Gastrocnemius medialis (tissue), 4 donors: ENCODE data around the gene MKI67. TPM values are rescaled to one million over a fixed set of nuclear protein-coding genes. Genes with fewer than 3 reads are reported as not detected.

Source experiments
- ATAC-seq, 2 donors: fragments of 150-250 bp; one replicate each; pipeline ENCODE4 v1.9.1; 2016
- DNase-seq, 2 donors: peaks; one replicate each; pipeline ENCODE4 v3.0.0-alpha.2; 2019
- H3K27ac ChIP-seq, 4 donors: fragments of 200-600 bp; sonication (generic); 1 replicate in 1 of 4; 2 replicates in 3 of 4; pipeline ENCODE4 v1.5.1; 2016 to 2018; ENCODE audit warnings: mild to moderate bottlenecking in 2 of 4, moderate library complexity in 1 of 4
- H3K27me3 ChIP-seq, 3 donors: fragments of 200-600 bp; sonication (generic) in 2 of 3; 1 replicate in 1 of 3; 2 replicates in 2 of 3; pipeline versions ENCODE4 v1.5.1 to v1.6.0; 2016 to 2019; ENCODE audit warnings: mild to moderate bottlenecking in 1 of 3, moderate library complexity in 1 of 3
- H3K36me3 ChIP-seq, 2 donors: fragments of 200-600 bp; sonication (generic) in 1 of 2; one replicate each; pipeline ENCODE4 v1.5.1; 2017 to 2018
- H3K4me1 ChIP-seq, 2 donors: fragments of 200-600 bp; sonication (generic) in 1 of 2; one replicate each; pipeline ENCODE4 v1.5.1; 2016 to 2017; ENCODE audit warnings: mild to moderate bottlenecking in 2 of 2
- H3K4me3 ChIP-seq, 4 donors: fragments of 200-600 bp; sonication (generic) in 3 of 4; 1 replicate in 1 of 4; 2 replicates in 3 of 4; pipeline ENCODE4 v1.5.1; 2016 to 2019; ENCODE audit warnings: mild to moderate bottlenecking in 2 of 4
- H3K9me3 ChIP-seq, 3 donors: fragments of 200-600 bp; sonication (generic) in 2 of 3; 1 replicate in 1 of 3; 2 replicates in 2 of 3; pipeline ENCODE4 v1.5.1; 2016 to 2019
- CTCF ChIP-seq, 5 experiments: fragments of 450-650 bp in 3 of 5; fragments of 200-600 bp in 2 of 5; sonication (generic) in 2 of 5; IDR thresholded peaks in 4 of 5; conservative IDR thresholded peaks in 1 of 5; 1 replicate in 4 of 5; 2 replicates in 1 of 5; pipeline ENCODE4 v1.5.1; 2016 to 2019; ENCODE audit warnings: antibody characterized with exemption in 5 of 5, mild to moderate bottlenecking in 3 of 5, moderate library complexity in 3 of 5
- POLR2A ChIP-seq, 2 donors: fragments of 450-650 bp; IDR thresholded peaks; one replicate each; pipeline ENCODE4 v1.6.1; 2017; ENCODE audit warnings: antibody characterized with exemption in 2 of 2, mild to moderate bottlenecking in 2 of 2, moderate library complexity in 2 of 2
- in situ Hi-C, 4 donors: fragments of 200-750 bp; cut with MboI; loops; one replicate each; pipeline versions ENCODE4 v1.15.0 to v1.8.0; 2017; ENCODE audit warnings: low sequenced_read_pairs in 4 of 4
- intact Hi-C: fragments of 100-400 bp; cut with DNase I; formaldehyde crosslinking; loops from one replicate; pipeline ENCODE4 v1.15.1; 2023; ENCODE audit warnings: low total_unique reads
- total RNA-seq, 4 donors: library from RNA; depleted of rRNA; stranded (reverse); fragments of >200 nt; gene quantifications; one replicate each; pipeline versions ENCODE4 v1.1.0 to v1.2.3, GENCODE V29; 2016

MKI67 gene
- total RNA-seq, 4 donors from 2014 or later: 0.25 to 1.4 (median 0.65) TPM; not detected in 1

- no peak for ATAC-seq
- no peak overlapping the region for H3K27ac ChIP-seq
- no peaks in the 10 kb centered on the region for H3K36me3 ChIP-seq
- in situ Hi-C loops: no loop called here
- intact Hi-C loops: no loop called here
- H3K9me3 ChIP-seq: no peaks in the 10 kb centered on the region
- H3K4me1 ChIP-seq: no peaks in the 10 kb centered on the region
- no peak for TF ChIP-seq CTCF (IDR thresholded peaks at IDR 0.05 in 4 of 5, conservative IDR thresholded peaks at IDR 0.05 in 1 of 5)
- TF ChIP-seq POLR2A (IDR thresholded peaks at IDR 0.05): no peak
- H3K4me3 ChIP-seq: no peak overlapping the region
- no peaks in the 10 kb centered on the region for H3K27me3 ChIP-seq
- DNase-seq: no peak
Observed at GRCh38 chr10:128098631-128099030, 27.6 kb downstream of the MKI67 start.

GRCh38 chr10:128097783-128098182 lies 28.4 kb downstream of the MKI67 start:
- in situ Hi-C loops: no loop called here

GRCh38 chr10:128096486-128097199 lies 29.6 kb downstream of the MKI67 start:
- no peak for TF ChIP-seq CTCF (IDR thresholded peaks at IDR 0.05 in 4 of 5, conservative IDR thresholded peaks at IDR 0.05 in 1 of 5)
- TF ChIP-seq POLR2A (IDR thresholded peaks at IDR 0.05): no peak
- H3K4me3 ChIP-seq: no peak overlapping the region
- no peaks in the 10 kb centered on the region for H3K9me3 ChIP-seq
- no peaks in the 10 kb centered on the region for H3K4me1 ChIP-seq
- no peaks in the 10 kb centered on the region for H3K36me3 ChIP-seq
- no peak for DNase-seq
- H3K27me3 ChIP-seq: no peaks in the 10 kb centered on the region
- no peak overlapping the region for H3K27ac ChIP-seq
- in situ Hi-C loops (no loop called here), intact Hi-C loops (no loop called here)
- ATAC-seq: no peak

More at GRCh38 chr10:128097783-128098182, 28.4 kb downstream of the MKI67 start:
- Histone ChIP-seq H3K27ac (no peak overlapping the region), H3K27me3 (no peaks in the 10 kb centered on the region), H3K4me1 (no peaks in the 10 kb centered on the region), H3K9me3 (no peaks in the 10 kb centered on the region), H3K4me3 (no peak overlapping the region), H3K36me3 (no peaks in the 10 kb centered on the region)
- ATAC-seq: no peak
- intact Hi-C loops: no loop called here
- DNase-seq: no peak
- TF ChIP-seq CTCF (IDR thresholded peaks at IDR 0.05 in 4 of 5, conservative IDR thresholded peaks at IDR 0.05 in 1 of 5): no peak
- TF ChIP-seq POLR2A (IDR thresholded peaks at IDR 0.05): no peak

GRCh38 chr10:128095753-128096469 lies 30.3 kb downstream of the MKI67 start:
- H3K27me3 ChIP-seq: peaks cover 0 to 3% (median 0%) of the 10 kb centered on the region in 3 donors
- in situ Hi-C loops: no loop called here
- TF ChIP-seq POLR2A (IDR thresholded peaks at IDR 0.05) (no peak), CTCF (IDR thresholded peaks at IDR 0.05 in 4 of 5, conservative IDR thresholded peaks at IDR 0.05 in 1 of 5) (no peak)
- no peaks in the 10 kb centered on the region for H3K4me1 ChIP-seq
- no peaks in the 10 kb centered on the region for H3K36me3 ChIP-seq
- DNase-seq (no peak), ATAC-seq (no peak)
- no peaks in the 10 kb centered on the region for H3K9me3 ChIP-seq
- H3K4me3 ChIP-seq: no peak overlapping the region
- H3K27ac ChIP-seq: no peak overlapping the region
- intact Hi-C loops: no loop called here
